GM23338 (cell line): Measurements from ENCODE around the gene MMP28. TPM values are rescaled to one million over a fixed set of nuclear protein-coding genes. Genes with fewer than 3 reads are reported as not detected.

Experiments
- ATAC-seq: fragments of 200-7000 bp; cut with Tn5 transposase; 3 replicates; pipeline ENCODE4 v1.9.1; 2020
- DNase-seq: peaks from one replicate; pipeline ENCODE4 v3.0.0-alpha.2; 2015; ENCODE audit warnings: low spot score
- H2AFZ ChIP-seq: fragments of 200-600 bp; sonication (generic); 2 replicates; pipeline ENCODE4 v1.8.0; 2016; ENCODE audit warnings: antibody characterized with exemption, mild to moderate bottlenecking, moderate library complexity
- H3F3A ChIP-seq: fragments of 200-600 bp; sonication (generic); replicated peaks from 2 replicates; pipeline ENCODE4 v1.8.0; 2017; ENCODE audit warnings: antibody characterized with exemption, mixed run types, low read depth
- H3K27ac ChIP-seq: fragments of 200-600 bp; sonication (generic); 2 replicates; pipeline ENCODE4 v1.6.1; 2016; ENCODE audit warnings: low read depth
- H3K27me3 ChIP-seq: fragments of 200-600 bp; sonication (generic); 2 replicates; pipeline ENCODE4 v1.8.0; 2016; ENCODE audit warnings: mild to moderate bottlenecking, mixed run types, moderate library complexity; ENCODE audit not compliant: insufficient read depth
- H3K36me3 ChIP-seq: fragments of 200-600 bp; sonication (generic); 2 replicates; pipeline ENCODE4 v1.8.0; 2016; ENCODE audit warnings: mild to moderate bottlenecking; ENCODE audit not compliant: insufficient read depth
- H3K4me1 ChIP-seq: fragments of 200-600 bp; sonication (generic); 2 replicates; pipeline ENCODE4 v1.8.0; 2016; ENCODE audit warnings: mild to moderate bottlenecking, moderate library complexity; ENCODE audit not compliant: insufficient read depth
- H3K4me2 ChIP-seq: fragments of 200-600 bp; sonication (generic); 2 replicates; pipeline ENCODE4 v1.7.1; 2017; ENCODE audit warnings: mixed run types
- H3K4me3 ChIP-seq: fragments of 200-600 bp; sonication (generic); 2 replicates; pipeline ENCODE4 v1.6.1; 2016; ENCODE audit warnings: mixed run types
- H3K79me2 ChIP-seq: fragments of 200-600 bp; sonication (generic); replicated peaks from 2 replicates; pipeline ENCODE4 v1.8.0; 2017; ENCODE audit warnings: mild to moderate bottlenecking; ENCODE audit not compliant: insufficient read depth
- H3K9me2 ChIP-seq: fragments of 200-600 bp; sonication (generic); 2 replicates; pipeline ENCODE4 v1.8.0; 2017; ENCODE audit not compliant: insufficient read depth
- H4K20me1 ChIP-seq: fragments of 200-600 bp; sonication (generic); replicated peaks from 2 replicates; pipeline ENCODE4 v1.8.0; 2017; ENCODE audit warnings: mild to moderate bottlenecking; ENCODE audit not compliant: insufficient read depth
- H3K27ac Mint-ChIP-seq: 2 replicates; pipeline ENCODE4 v1.8.0; 2020; ENCODE audit warnings: inconsistent platforms, mild to moderate bottlenecking, moderate library complexity, mixed read lengths
- H3K27me3 Mint-ChIP-seq: 3 replicates; pipeline ENCODE4 v1.8.0; 2022; ENCODE audit warnings: low read depth, mild to moderate bottlenecking, moderate library complexity, mixed read lengths, inconsistent platforms; ENCODE audit not compliant: insufficient read depth, poor library complexity
- H3K36me3 Mint-ChIP-seq: 3 replicates; pipeline ENCODE4 v1.8.0; 2021; ENCODE audit warnings: low read depth, mild to moderate bottlenecking, inconsistent platforms, moderate library complexity, mixed read lengths
- H3K4me1 Mint-ChIP-seq: 3 replicates; pipeline ENCODE4 v1.8.0; 2020; ENCODE audit warnings: mild to moderate bottlenecking, inconsistent platforms, mixed read lengths
- H3K4me3 Mint-ChIP-seq: 3 replicates; pipeline ENCODE4 v1.8.0; 2021; ENCODE audit warnings: moderate library complexity, mild to moderate bottlenecking, inconsistent platforms, mixed read lengths
- H3K9me3 Mint-ChIP-seq: 3 replicates; pipeline ENCODE4 v1.8.0; 2020; ENCODE audit warnings: moderate library complexity, mild to moderate bottlenecking, inconsistent platforms, mixed read lengths
- ETS1 ChIP-seq: IDR thresholded peaks from 2 replicates; pipeline ENCODE4 v1.6.1; 2016; ENCODE audit warnings: antibody characterized with exemption
- EZH2 ChIP-seq: fragments of 200-600 bp; sonication (generic); IDR thresholded peaks from one replicate; pipeline ENCODE4 v1.8.0; 2017; ENCODE audit warnings: antibody characterized with exemption, mild to moderate bottlenecking, low read depth; ENCODE audit not compliant: unreplicated experiment
- EZH2phosphoT487 ChIP-seq: fragments of 200-600 bp; sonication (generic); IDR thresholded peaks from one replicate; pipeline ENCODE4 v1.8.1; 2018; ENCODE audit warnings: antibody characterized with exemption; ENCODE audit not compliant: unreplicated experiment
- JUNB ChIP-seq: IDR thresholded peaks from one replicate; pipeline ENCODE4 v1.6.1; 2016; ENCODE audit warnings: antibody characterized with exemption; ENCODE audit not compliant: unreplicated experiment
- NANOG ChIP-seq: IDR thresholded peaks from 2 replicates; pipeline ENCODE4 v1.6.1; 2016; ENCODE audit warnings: antibody characterized with exemption, borderline replicate concordance
- STAT1 ChIP-seq: IDR thresholded peaks from one replicate; pipeline ENCODE4 v1.6.1; 2016; ENCODE audit warnings: antibody characterized with exemption; ENCODE audit not compliant: unreplicated experiment
- ZNF114 ChIP-seq: fragments of 250-450 bp; sonication (Bioruptor Pico); IDR thresholded peaks from 2 replicates; pipeline ENCODE4 v1.5.0; 2020; ENCODE audit warnings: mild to moderate bottlenecking, moderate library complexity
- polyA plus RNA-seq: library from polyadenylated mRNA; unstranded; fragments of >200 nt; fragmentation: Nextera tagmentation; extraction: Ambion mirVana; gene quantifications from 2 replicates; pipeline ENCODE4 v1.2.1, GENCODE V29; 2016
- total RNA-seq: library from RNA; depleted of rRNA; stranded (reverse); fragments of >200 nt; shearing (Covaris generic); gene quantifications from 2 replicates; pipeline ENCODE4 v1.2.3, GENCODE V29; 2014
- TF ChIP-seq, protein P1 (sequence below): fragments of 250-450 bp; sonication (Bioruptor Pico); IDR thresholded peaks from 2 replicates; pipeline ENCODE4 v1.5.0; 2020; ENCODE audit warnings: mild to moderate bottlenecking, moderate library complexity
- TF ChIP-seq, protein P2 (sequence below): IDR thresholded peaks from one replicate; pipeline ENCODE4 v1.6.1; 2018; ENCODE audit warnings: antibody characterized with exemption; ENCODE audit not compliant: unreplicated experiment

The MMP28 gene
- total and polyA plus RNA-seq, 2 experiments from 2014 or later = not detected

DNA sequence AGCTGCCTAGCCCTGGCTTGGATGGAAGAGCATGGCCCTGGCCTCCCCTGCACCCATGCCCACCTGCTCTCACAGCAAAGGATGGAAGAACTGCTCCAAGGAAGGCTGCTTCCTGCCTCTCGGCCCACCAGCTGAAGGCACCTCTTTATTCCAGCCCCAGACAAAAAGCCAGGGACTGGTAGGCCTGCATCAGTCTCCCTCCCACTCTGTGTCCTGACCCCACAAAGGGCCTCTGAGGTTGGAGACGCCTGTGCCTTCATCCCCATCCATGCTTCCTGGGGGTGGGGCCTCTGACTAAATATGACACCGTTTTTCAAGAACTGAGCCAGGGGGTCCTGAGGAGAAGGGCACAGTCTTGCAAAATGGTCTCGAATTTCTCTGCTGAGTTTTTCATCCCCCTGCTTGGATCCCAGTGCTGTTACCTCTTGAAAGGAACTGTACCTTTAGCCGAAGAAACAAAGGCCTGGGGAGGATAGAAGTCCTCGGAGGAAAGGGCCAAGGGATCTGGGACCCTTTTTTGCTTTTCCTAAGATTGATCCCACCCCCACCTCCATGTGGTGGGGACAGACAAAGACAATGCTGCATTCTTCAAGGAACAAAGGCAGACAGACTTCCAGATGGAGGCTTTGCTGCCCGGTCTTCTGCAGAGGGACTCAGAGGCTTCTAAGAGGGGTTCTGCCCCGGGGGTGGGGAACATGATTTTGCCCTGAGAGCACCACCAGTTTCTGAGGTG, 29.5 kb downstream of the MMP28 start:
- Histone ChIP-seq H3K36me3 (no peaks in the 10 kb centered on the region), H4K20me1 (no peaks in the 10 kb centered on the region), H3K4me1 (peaks cover 6% of the 10 kb centered on the region; the same call in 1 of the 2 replicates), H3K4me2 (no peak overlapping the region), H3K27me3 (no peaks in the 10 kb centered on the region), H3K9me2 (no peaks in the 10 kb centered on the region), H3F3A (peaks cover 4% of the 10 kb centered on the region; the same call in 1 of the 2 replicates), H3K79me2 (no peaks in the 10 kb centered on the region), H3K27ac (no peak overlapping the region), H2AFZ (peak overlapping the region; percentile 59; the same call in 1 of the 2 replicates), H3K4me3 (no peak overlapping the region)
- no peak overlapping the region for H3K4me3 Mint-ChIP-seq
- no peaks in the 10 kb centered on the region for H3K36me3 Mint-ChIP-seq
- DNase-seq = no peak
- TF ChIP-seq, protein P1, sequence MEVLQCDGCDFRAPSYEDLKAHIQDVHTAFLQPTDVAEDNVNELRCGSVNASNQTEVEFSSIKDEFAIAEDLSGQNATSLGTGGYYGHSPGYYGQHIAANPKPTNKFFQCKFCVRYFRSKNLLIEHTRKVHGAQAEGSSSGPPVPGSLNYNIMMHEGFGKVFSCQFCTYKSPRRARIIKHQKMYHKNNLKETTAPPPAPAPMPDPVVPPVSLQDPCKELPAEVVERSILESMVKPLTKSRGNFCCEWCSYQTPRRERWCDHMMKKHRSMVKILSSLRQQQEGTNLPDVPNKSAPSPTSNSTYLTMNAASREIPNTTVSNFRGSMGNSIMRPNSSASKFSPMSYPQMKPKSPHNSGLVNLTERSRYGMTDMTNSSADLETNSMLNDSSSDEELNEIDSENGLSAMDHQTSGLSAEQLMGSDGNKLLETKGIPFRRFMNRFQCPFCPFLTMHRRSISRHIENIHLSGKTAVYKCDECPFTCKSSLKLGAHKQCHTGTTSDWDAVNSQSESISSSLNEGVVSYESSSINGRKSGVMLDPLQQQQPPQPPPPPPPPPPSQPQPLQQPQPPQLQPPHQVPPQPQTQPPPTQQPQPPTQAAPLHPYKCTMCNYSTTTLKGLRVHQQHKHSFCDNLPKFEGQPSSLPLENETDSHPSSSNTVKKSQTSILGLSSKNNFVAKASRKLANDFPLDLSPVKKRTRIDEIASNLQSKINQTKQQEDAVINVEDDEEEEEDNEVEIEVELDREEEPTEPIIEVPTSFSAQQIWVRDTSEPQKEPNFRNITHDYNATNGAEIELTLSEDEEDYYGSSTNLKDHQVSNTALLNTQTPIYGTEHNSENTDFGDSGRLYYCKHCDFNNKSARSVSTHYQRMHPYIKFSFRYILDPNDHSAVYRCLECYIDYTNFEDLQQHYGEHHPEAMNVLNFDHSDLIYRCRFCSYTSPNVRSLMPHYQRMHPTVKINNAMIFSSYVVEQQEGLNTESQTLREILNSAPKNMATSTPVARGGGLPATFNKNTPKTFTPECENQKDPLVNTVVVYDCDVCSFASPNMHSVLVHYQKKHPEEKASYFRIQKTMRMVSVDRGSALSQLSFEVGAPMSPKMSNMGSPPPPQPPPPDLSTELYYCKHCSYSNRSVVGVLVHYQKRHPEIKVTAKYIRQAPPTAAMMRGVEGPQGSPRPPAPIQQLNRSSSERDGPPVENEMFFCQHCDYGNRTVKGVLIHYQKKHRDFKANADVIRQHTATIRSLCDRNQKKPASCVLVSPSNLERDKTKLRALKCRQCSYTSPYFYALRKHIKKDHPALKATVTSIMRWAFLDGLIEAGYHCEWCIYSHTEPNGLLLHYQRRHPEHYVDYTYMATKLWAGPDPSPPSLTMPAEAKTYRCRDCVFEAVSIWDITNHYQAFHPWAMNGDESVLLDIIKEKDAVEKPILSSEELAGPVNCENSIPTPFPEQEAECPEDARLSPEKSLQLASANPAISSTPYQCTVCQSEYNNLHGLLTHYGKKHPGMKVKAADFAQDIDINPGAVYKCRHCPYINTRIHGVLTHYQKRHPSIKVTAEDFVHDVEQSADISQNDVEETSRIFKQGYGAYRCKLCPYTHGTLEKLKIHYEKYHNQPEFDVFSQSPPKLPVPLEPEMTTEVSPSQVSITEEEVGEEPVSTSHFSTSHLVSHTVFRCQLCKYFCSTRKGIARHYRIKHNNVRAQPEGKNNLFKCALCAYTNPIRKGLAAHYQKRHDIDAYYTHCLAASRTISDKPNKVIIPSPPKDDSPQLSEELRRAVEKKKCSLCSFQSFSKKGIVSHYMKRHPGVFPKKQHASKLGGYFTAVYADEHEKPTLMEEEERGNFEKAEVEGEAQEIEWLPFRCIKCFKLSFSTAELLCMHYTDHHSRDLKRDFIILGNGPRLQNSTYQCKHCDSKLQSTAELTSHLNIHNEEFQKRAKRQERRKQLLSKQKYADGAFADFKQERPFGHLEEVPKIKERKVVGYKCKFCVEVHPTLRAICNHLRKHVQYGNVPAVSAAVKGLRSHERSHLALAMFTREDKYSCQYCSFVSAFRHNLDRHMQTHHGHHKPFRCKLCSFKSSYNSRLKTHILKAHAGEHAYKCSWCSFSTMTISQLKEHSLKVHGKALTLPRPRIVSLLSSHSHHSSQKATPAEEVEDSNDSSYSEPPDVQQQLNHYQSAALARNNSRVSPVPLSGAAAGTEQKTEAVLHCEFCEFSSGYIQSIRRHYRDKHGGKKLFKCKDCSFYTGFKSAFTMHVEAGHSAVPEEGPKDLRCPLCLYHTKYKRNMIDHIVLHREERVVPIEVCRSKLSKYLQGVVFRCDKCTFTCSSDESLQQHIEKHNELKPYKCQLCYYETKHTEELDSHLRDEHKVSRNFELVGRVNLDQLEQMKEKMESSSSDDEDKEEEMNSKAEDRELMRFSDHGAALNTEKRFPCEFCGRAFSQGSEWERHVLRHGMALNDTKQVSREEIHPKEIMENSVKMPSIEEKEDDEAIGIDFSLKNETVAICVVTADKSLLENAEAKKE (CRISPR knock-in tag) = no peak
- TF ChIP-seq, protein P2, sequence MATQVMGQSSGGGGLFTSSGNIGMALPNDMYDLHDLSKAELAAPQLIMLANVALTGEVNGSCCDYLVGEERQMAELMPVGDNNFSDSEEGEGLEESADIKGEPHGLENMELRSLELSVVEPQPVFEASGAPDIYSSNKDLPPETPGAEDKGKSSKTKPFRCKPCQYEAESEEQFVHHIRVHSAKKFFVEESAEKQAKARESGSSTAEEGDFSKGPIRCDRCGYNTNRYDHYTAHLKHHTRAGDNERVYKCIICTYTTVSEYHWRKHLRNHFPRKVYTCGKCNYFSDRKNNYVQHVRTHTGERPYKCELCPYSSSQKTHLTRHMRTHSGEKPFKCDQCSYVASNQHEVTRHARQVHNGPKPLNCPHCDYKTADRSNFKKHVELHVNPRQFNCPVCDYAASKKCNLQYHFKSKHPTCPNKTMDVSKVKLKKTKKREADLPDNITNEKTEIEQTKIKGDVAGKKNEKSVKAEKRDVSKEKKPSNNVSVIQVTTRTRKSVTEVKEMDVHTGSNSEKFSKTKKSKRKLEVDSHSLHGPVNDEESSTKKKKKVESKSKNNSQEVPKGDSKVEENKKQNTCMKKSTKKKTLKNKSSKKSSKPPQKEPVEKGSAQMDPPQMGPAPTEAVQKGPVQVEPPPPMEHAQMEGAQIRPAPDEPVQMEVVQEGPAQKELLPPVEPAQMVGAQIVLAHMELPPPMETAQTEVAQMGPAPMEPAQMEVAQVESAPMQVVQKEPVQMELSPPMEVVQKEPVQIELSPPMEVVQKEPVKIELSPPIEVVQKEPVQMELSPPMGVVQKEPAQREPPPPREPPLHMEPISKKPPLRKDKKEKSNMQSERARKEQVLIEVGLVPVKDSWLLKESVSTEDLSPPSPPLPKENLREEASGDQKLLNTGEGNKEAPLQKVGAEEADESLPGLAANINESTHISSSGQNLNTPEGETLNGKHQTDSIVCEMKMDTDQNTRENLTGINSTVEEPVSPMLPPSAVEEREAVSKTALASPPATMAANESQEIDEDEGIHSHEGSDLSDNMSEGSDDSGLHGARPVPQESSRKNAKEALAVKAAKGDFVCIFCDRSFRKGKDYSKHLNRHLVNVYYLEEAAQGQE = no peak
- TF ChIP-seq ETS1 = no peak
- no peak for TF ChIP-seq EZH2phosphoT487
- no peak for TF ChIP-seq EZH2
- TF ChIP-seq ZNF114 (CRISPR knock-in tag) = no peak
- no peak for TF ChIP-seq JUNB
- TF ChIP-seq NANOG = no peak
- TF ChIP-seq STAT1 = no peak
- H3K27ac Mint-ChIP-seq = no peak overlapping the region
- no peaks in the 10 kb centered on the region; the same call in 1 of the 3 replicates for H3K9me3 Mint-ChIP-seq
- H3K4me1 Mint-ChIP-seq = peaks cover 17% of the 10 kb centered on the region
- no peak for ATAC-seq
- peaks cover 7% of the 10 kb centered on the region for H3K27me3 Mint-ChIP-seq
